ENCODE results near the gene OTUB1. TPM values are rescaled to one million over a fixed set of nuclear protein-coding genes. Genes with fewer than 3 reads are reported as not detected.

Gene OTUB1
- total RNA-seq, 1 experiment from 2014 or later: 87.0 TPM

- no peak for TF ChIP-seq TCF7L2 (IDR thresholded peaks at IDR 0.05; ENCODE audit: borderline replicate concordance, extremely low read depth, insufficient read depth, insufficient read length)
- no peak for TF ChIP-seq POLR2A (IDR thresholded peaks at IDR 0.05; ENCODE audit: borderline replicate concordance, extremely low read depth, insufficient read depth, insufficient read length)
- no peak for TF ChIP-seq YY1 (IDR thresholded peaks at IDR 0.05; ENCODE audit: extremely low read depth, insufficient replicate concordance, low read depth, low read length)
- TF ChIP-seq EGR1 (IDR thresholded peaks at IDR 0.05; ENCODE audit: low read depth): no peak
- no peak for TF ChIP-seq CBX3 (IDR thresholded peaks at IDR 0.05; ENCODE audit: low read depth)
- TF ChIP-seq ZFX (IDR thresholded peaks at IDR 0.05): no peak
- TF ChIP-seq FOSL1 (IDR thresholded peaks at IDR 0.05; ENCODE audit: low read depth): no peak
- no peak for TF ChIP-seq POLR2AphosphoS5 (IDR thresholded peaks at IDR 0.05; ENCODE audit: low read depth, low read length)
Measured at GRCh38 chr11:64038500-64038899, 52.3 kb downstream of the OTUB1 start (continued).

- Histone ChIP-seq H3K36me3 (ENCODE audit: control insufficient read depth in 1 of 2, insufficient read depth in 2 of 2, low read length in 2 of 2) (no peaks in the 10 kb centered on the region), H2AFZ (ENCODE audit: low read depth, low read length, poor library complexity, severe bottlenecking) (no peak overlapping the region), H3K9me3 (ENCODE audit: control insufficient read depth in 1 of 2, insufficient read depth in 1 of 2, low read depth in 1 of 2, low read length in 2 of 2) (no peaks in the 10 kb centered on the region), H3K9ac (ENCODE audit: low read length) (no peak overlapping the region), H3K4me1 (ENCODE audit: control insufficient read depth in 1 of 2, insufficient read depth in 2 of 2, low read length in 2 of 2) (no peaks in the 10 kb centered on the region; a peak in 1 of 4 replicates), H3K4me2 (ENCODE audit: low read length) (no peak overlapping the region), H3K9me2 (ENCODE audit: insufficient read depth) (no peaks in the 10 kb centered on the region), H3K79me2 (ENCODE audit: insufficient read depth, low read length) (no peaks in the 10 kb centered on the region), H3K4me3 (replicated peaks in 1 of 2; ENCODE audit: low read depth in 1 of 2, low read length in 2 of 2) (no peak overlapping the region), H4K20me1 (ENCODE audit: insufficient read depth) (no peaks in the 10 kb centered on the region), H3K27ac (ENCODE audit: low read depth, low read length) (no peak overlapping the region), H3K27me3 (ENCODE audit: insufficient read depth, low read length) (no peaks in the 10 kb centered on the region)
- intact Hi-C loops (cut with micrococcal nuclease): no loop called here
- CTCF ChIA-PET: no interaction called here
- BruUV-seq (replicated peaks): no TSS peak
- POLR2A ChIA-PET: no interaction called here
- DNase-seq (ENCODE audit: low read depth, low spot score): no peak
- TF ChIP-seq TCF7L2 (IDR thresholded peaks at IDR 0.05; ENCODE audit: borderline replicate concordance, extremely low read depth, insufficient read depth, insufficient read length) (no peak), EZH2phosphoT487 (IDR thresholded peaks at IDR 0.05; ENCODE audit: borderline replicate concordance) (no peak), CBX3 (IDR thresholded peaks at IDR 0.05; ENCODE audit: low read depth) (no peak), POLR2A (IDR thresholded peaks at IDR 0.05; ENCODE audit: borderline replicate concordance, extremely low read depth, insufficient read depth, insufficient read length) (no peak), ELF1 (IDR thresholded peaks at IDR 0.05; ENCODE audit: borderline replicate concordance, low read depth) (no peak), POLR2AphosphoS5 (IDR thresholded peaks at IDR 0.05; ENCODE audit: low read depth, low read length) (no peak), FOSL1 (IDR thresholded peaks at IDR 0.05; ENCODE audit: low read depth) (no peak), EZH2 (IDR thresholded peaks at IDR 0.05) (no peak), YY1 (IDR thresholded peaks at IDR 0.05; ENCODE audit: extremely low read depth, insufficient replicate concordance, low read depth, low read length) (no peak), ZFX (IDR thresholded peaks at IDR 0.05) (no peak), SIN3A (IDR thresholded peaks at IDR 0.05; ENCODE audit: low read depth) (no peak), JUND (IDR thresholded peaks at IDR 0.05) (no peak), EGR1 (IDR thresholded peaks at IDR 0.05; ENCODE audit: low read depth) (no peak), RAD21 (IDR thresholded peaks at IDR 0.05; ENCODE audit: low read depth) (no peak), ZBTB33 (IDR thresholded peaks at IDR 0.05; ENCODE audit: extremely low read depth, insufficient replicate concordance, low read length) (no peak), CEBPB (IDR thresholded peaks at IDR 0.05; ENCODE audit: low read depth) (no peak)
- TF ChIP-seq, protein P1, sequence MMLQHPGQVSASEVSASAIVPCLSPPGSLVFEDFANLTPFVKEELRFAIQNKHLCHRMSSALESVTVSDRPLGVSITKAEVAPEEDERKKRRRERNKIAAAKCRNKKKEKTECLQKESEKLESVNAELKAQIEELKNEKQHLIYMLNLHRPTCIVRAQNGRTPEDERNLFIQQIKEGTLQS (IDR thresholded peaks at IDR 0.05): no peak
- TF ChIP-seq, protein P2, sequence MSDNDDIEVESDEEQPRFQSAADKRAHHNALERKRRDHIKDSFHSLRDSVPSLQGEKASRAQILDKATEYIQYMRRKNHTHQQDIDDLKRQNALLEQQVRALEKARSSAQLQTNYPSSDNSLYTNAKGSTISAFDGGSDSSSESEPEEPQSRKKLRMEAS (IDR thresholded peaks at IDR 0.05): no peak
- no peak for ATAC-seq
- RAD21 ChIA-PET (ENCODE audit: low non-redundant PET in 1 of 2, low total read pairs in 2 of 2, uncharacterized antibody in 2 of 2, unreplicated experiment in 2 of 2): no interaction called here
Measured at GRCh38 chr11:64039012-64039665, 52.9 kb downstream of the OTUB1 start.
